ENCODE data around the gene SH3PXD2A. TPM values are rescaled to one million over a fixed set of nuclear protein-coding genes. Genes with fewer than 3 reads are reported as not detected.

SH3PXD2A gene
- total RNA-seq, 1 donor from 2014 or later: 2.3 TPM

GRCh38 chr10:103765168-103765567 is 90.2 kb downstream of the SH3PXD2A start:
- H4K20me1 ChIP-seq (ENCODE audit: low read depth): no peaks in the 10 kb centered on the region
- Mint-ChIP-seq H3K36me3 (no peaks in the 10 kb centered on the region), H3K4me3 (no peak overlapping the region), H3K27me3 (ENCODE audit: insufficient read depth, low read depth) (peaks cover 2% of the 10 kb centered on the region), H3K27ac (no peak overlapping the region), H3K4me1 (peaks cover 43% of the 10 kb centered on the region), H3K9me3 (no peaks in the 10 kb centered on the region)
- no peak overlapping the region for H3K4me3 ChIP-seq
- no peak overlapping the region for H3K9ac ChIP-seq
- peaks cover 3% of the 10 kb centered on the region for H3F3A ChIP-seq (ENCODE audit: low read depth)
- no peak overlapping the region for H2AFZ ChIP-seq (replicated peaks)
- TF ChIP-seq EZH2phosphoT487 (IDR thresholded peaks at IDR 0.05): no peak
- TF ChIP-seq CTCF (IDR thresholded peaks at IDR 0.05): no peak
- no peak for TF ChIP-seq EZH2 (IDR thresholded peaks at IDR 0.05)
- no peaks in the 10 kb centered on the region for H3K9me3 ChIP-seq (ENCODE audit: low read depth)
- no peaks in the 10 kb centered on the region for H3K27me3 ChIP-seq
- H3K4me1 ChIP-seq: peaks cover 13% of the 10 kb centered on the region
- DNase-seq (ENCODE audit: low spot score): no peak
- H3K79me2 ChIP-seq (ENCODE audit: low read depth): no peaks in the 10 kb centered on the region
- H3K27ac ChIP-seq: no peak overlapping the region
- no peaks in the 10 kb centered on the region for H3K36me3 ChIP-seq
- H3K4me2 ChIP-seq: no peak overlapping the region

- Mint-ChIP-seq H3K36me3 (no peaks in the 10 kb centered on the region), H3K27me3 (ENCODE audit: insufficient read depth, low read depth) (peaks cover 2% of the 10 kb centered on the region), H3K4me1 (peaks cover 48% of the 10 kb centered on the region), H3K4me3 (no peak overlapping the region), H3K27ac (no peak overlapping the region), H3K9me3 (no peaks in the 10 kb centered on the region)
- TF ChIP-seq CTCF (IDR thresholded peaks at IDR 0.05): no peak
- no peak for TF ChIP-seq EZH2 (IDR thresholded peaks at IDR 0.05)
- TF ChIP-seq EZH2phosphoT487 (IDR thresholded peaks at IDR 0.05): no peak
- no peak overlapping the region for H3K4me2 ChIP-seq
- no peak overlapping the region for H3K9ac ChIP-seq
- no peak overlapping the region for H3K4me3 ChIP-seq
- H3K36me3 ChIP-seq: no peaks in the 10 kb centered on the region
- H2AFZ ChIP-seq (replicated peaks): no peak overlapping the region
- DNase-seq (ENCODE audit: low spot score): no peak
- peaks cover 17% of the 10 kb centered on the region for H3K4me1 ChIP-seq
- H3K9me3 ChIP-seq (ENCODE audit: low read depth): no peaks in the 10 kb centered on the region
- H3K27ac ChIP-seq: no peak overlapping the region
- H3F3A ChIP-seq (ENCODE audit: low read depth): peaks cover 3% of the 10 kb centered on the region
- no peaks in the 10 kb centered on the region for H3K79me2 ChIP-seq (ENCODE audit: low read depth)
- no peaks in the 10 kb centered on the region for H4K20me1 ChIP-seq (ENCODE audit: low read depth)
- no peaks in the 10 kb centered on the region for H3K27me3 ChIP-seq
Measured at GRCh38 chr10:103764296-103765088, 90.9 kb downstream of the SH3PXD2A start.

GRCh38 chr10:103763374-103764202 is 91.8 kb downstream of the SH3PXD2A start:
- no peaks in the 10 kb centered on the region for H3K36me3 ChIP-seq
- H3K79me2 ChIP-seq (ENCODE audit: low read depth): no peaks in the 10 kb centered on the region
- Mint-ChIP-seq H3K27me3 (ENCODE audit: insufficient read depth, low read depth) (no peaks in the 10 kb centered on the region), H3K4me1 (peaks cover 51% of the 10 kb centered on the region), H3K27ac (no peak overlapping the region), H3K9me3 (no peaks in the 10 kb centered on the region), H3K36me3 (no peaks in the 10 kb centered on the region), H3K4me3 (no peak overlapping the region)
- peaks cover 23% of the 10 kb centered on the region for H3K4me1 ChIP-seq
- H3K9ac ChIP-seq: no peak overlapping the region
- no peaks in the 10 kb centered on the region for H4K20me1 ChIP-seq (ENCODE audit: low read depth)
- peaks cover 3% of the 10 kb centered on the region for H3F3A ChIP-seq (ENCODE audit: low read depth)
- no peak overlapping the region for H2AFZ ChIP-seq (replicated peaks)
- no peak overlapping the region for H3K4me3 ChIP-seq
- H3K9me3 ChIP-seq (ENCODE audit: low read depth): no peaks in the 10 kb centered on the region
- no peak overlapping the region for H3K4me2 ChIP-seq
- no peak for DNase-seq (ENCODE audit: low spot score)
- H3K27ac ChIP-seq: no peak overlapping the region
- H3K27me3 ChIP-seq: no peaks in the 10 kb centered on the region
- TF ChIP-seq EZH2phosphoT487 (IDR thresholded peaks at IDR 0.05): no peak
- no peak for TF ChIP-seq CTCF (IDR thresholded peaks at IDR 0.05)
- no peak for TF ChIP-seq EZH2 (IDR thresholded peaks at IDR 0.05)

Data from neural progenitor cell (in vitro differentiated cells).